ENCODE data around the gene MEGF11.

Gene MEGF11

DNA sequence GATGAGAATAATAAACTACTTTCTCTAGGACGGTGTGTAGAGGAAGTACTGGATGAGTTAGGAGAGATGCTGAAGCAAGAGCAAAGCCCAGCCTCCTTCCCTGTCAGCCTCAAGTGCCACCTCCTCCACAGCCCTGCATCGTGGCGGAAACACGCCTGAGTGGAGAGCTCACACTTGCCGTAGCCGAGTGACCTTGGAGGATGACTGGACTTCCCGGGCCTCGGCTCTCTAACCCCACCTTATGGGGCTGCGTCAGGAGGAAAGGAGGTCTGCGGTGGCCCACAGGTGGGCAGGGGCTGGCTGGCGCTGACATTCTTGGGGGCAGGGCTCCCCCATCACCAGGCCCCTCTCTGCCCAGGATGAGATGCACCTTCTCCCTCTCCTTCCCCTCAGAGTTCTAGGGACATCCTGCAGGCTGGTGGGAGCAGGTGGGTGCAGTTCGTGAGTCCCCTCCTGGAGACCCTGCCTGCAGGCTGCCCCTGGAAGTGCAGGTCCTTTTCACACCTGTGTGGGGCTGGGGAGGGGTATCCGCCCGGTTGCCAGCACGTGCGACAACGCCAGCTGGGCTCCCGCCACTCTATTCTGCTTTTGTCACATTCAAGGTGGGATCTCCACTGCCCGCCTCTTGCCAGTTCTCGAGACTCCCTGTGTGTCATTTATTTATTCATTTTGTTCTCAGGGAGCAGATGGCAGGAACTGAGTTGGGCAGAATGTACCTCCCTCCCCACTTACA lies 175.2 kb downstream of the MEGF11 start:
- Mint-ChIP-seq H3K9me3 (no peaks in the 10 kb centered on the region), H3K27me3 (ENCODE audit: low read depth, poor library complexity) (peaks cover 35% of the 10 kb centered on the region), H3K27ac (no peak overlapping the region), H3K36me3 (ENCODE audit: low read depth) (no peaks in the 10 kb centered on the region), H3K4me3 (no peak overlapping the region), H3K4me1 (peaks cover 25% of the 10 kb centered on the region)
- DNase-seq, result no peak
- no peak for TF ChIP-seq CTCF (IDR thresholded peaks at IDR 0.05)

DNA sequence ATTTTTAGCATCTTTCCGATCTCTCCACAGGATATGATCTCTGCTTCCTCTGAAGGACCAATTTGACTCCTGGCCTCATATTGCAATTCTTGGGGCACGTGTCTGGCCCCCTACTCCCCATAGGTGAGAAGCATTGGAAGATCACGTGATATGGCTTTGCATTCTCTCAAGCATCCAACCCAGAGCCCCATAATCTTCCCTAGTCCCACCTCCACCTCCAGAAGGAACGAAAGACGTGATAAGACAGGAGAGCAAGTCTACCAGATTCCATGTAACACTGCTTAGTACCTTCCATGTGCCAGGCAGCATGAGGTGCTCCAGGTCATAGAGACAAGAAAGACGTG lies 176.3 kb downstream of the MEGF11 start:
- H3K27me3 Mint-ChIP-seq (ENCODE audit: low read depth, poor library complexity), result peaks cover 38% of the 10 kb centered on the region
- DNase-seq, result no peak
- H3K4me1 Mint-ChIP-seq, result peaks cover 36% of the 10 kb centered on the region
- TF ChIP-seq CTCF (IDR thresholded peaks at IDR 0.05), result no peak
- H3K9me3 Mint-ChIP-seq, result no peaks in the 10 kb centered on the region
- no peak overlapping the region for H3K27ac Mint-ChIP-seq
- no peak overlapping the region for H3K4me3 Mint-ChIP-seq
- H3K36me3 Mint-ChIP-seq (ENCODE audit: low read depth), result no peaks in the 10 kb centered on the region

DNA sequence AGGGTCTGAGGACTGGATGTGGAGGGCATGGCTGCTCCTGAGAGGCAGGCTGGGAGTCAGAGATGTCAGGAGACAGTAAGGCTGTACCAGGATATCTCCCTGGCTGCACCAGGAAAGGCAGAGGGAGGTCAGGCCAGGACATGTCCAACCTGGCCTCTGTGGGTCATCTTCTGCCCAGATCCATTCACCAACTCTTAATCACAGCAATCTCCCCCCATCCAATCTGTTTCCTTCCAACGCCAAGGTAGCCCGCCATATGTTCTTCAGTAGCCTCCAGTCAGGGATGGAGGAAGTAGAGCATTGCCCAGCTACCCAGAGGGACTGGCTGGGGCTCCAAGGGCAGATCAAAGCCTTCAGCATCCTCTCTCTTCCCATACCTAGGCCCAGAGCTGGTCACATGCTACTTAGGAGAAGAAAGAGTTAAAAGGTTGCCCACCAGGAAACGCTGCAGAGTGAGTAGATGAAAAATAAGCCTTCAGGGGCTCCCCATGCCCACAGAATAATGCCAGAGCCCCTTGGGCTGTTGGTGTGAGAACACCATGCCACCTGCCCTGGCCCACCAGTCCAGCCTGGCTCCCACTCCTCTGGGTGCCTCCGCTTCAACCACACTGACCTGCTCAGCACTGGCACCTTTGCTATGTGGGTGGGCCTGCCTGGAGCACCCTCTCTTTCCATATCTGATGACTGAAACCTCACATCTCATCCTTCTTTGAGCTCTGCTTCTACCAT lies 176.8 kb downstream of the MEGF11 start:
- H3K4me1 Mint-ChIP-seq, result peaks cover 41% of the 10 kb centered on the region
- H3K9me3 Mint-ChIP-seq, result no peaks in the 10 kb centered on the region
- no peak for DNase-seq
- peaks cover 43% of the 10 kb centered on the region for H3K27me3 Mint-ChIP-seq (ENCODE audit: low read depth, poor library complexity)
- no peak for TF ChIP-seq CTCF (IDR thresholded peaks at IDR 0.05)
- no peak overlapping the region for H3K4me3 Mint-ChIP-seq
- no peak overlapping the region for H3K27ac Mint-ChIP-seq
- H3K36me3 Mint-ChIP-seq (ENCODE audit: low read depth), result no peaks in the 10 kb centered on the region

GRCh38 chr15:66075947-66076346 lies 177.6 kb downstream of the MEGF11 start:
- H3K27me3 Mint-ChIP-seq (ENCODE audit: low read depth, poor library complexity), result peaks cover 48% of the 10 kb centered on the region
- no peak overlapping the region for H3K27ac Mint-ChIP-seq
- H3K4me3 Mint-ChIP-seq, result no peak overlapping the region

GRCh38 chr15:66072616-66073361 lies 180.8 kb downstream of the MEGF11 start:
- Mint-ChIP-seq H3K27ac (no peak overlapping the region), H3K36me3 (ENCODE audit: low read depth) (no peaks in the 10 kb centered on the region), H3K4me1 (peaks cover 31% of the 10 kb centered on the region), H3K4me3 (no peak overlapping the region), H3K9me3 (no peaks in the 10 kb centered on the region), H3K27me3 (ENCODE audit: low read depth, poor library complexity) (peaks cover 46% of the 10 kb centered on the region)
- no peak for TF ChIP-seq CTCF (IDR thresholded peaks at IDR 0.05)
- DNase-seq, result no peak

More at GRCh38 chr15:66075947-66076346, 177.6 kb downstream of the MEGF11 start:
- peaks cover 42% of the 10 kb centered on the region for H3K4me1 Mint-ChIP-seq
- DNase-seq, result no peak
- no peak for TF ChIP-seq CTCF (IDR thresholded peaks at IDR 0.05)
- no peaks in the 10 kb centered on the region for H3K9me3 Mint-ChIP-seq
- H3K36me3 Mint-ChIP-seq (ENCODE audit: low read depth), result no peaks in the 10 kb centered on the region

Measured in nephron progenitor cell (in vitro differentiated cells).